Stomach (tissue), 9 donors: ENCODE results near the gene SUSD4. TPM values are rescaled to one million over a fixed set of nuclear protein-coding genes. Genes with fewer than 3 reads are reported as not detected.
"Not testable (repeated sequence)": the region's sequence is repeated elsewhere in the genome, so short reads cannot be mapped to it uniquely, and the experiment has no call there.

Experiments used
- DNase-seq, 2 donors: peaks; one replicate each; pipeline versions ENCODE4 v3.0.0 to v3.0.0-alpha.2; 2013 to 2019
- H3K27ac ChIP-seq, 5 donors: fragments of 200-600 bp in 4 of 5; sonication (generic) in 4 of 5; one replicate each; pipeline ENCODE4 v1.5.1; 2013 to 2019; ENCODE audit warnings: mild to moderate bottlenecking in 1 of 5, moderate library complexity in 1 of 5
- H3K27me3 ChIP-seq, 3 donors: fragments of 200-600 bp; sonication (generic); one replicate each; pipeline ENCODE4 v1.5.1; 2017 to 2019; ENCODE audit warnings: mixed run types in 1 of 3
- H3K36me3 ChIP-seq, 4 donors: fragments of 200-600 bp; sonication (generic); 1 replicate in 3 of 4; 2 replicates in 1 of 4; pipeline ENCODE4 v1.5.1; 2016 to 2019
- H3K4me1 ChIP-seq, 4 donors: fragments of 200-600 bp; sonication (generic); one replicate each; pipeline ENCODE4 v1.5.1; 2016 to 2019
- H3K4me3 ChIP-seq, 4 donors: fragments of 200-600 bp; sonication (generic) in 3 of 4; one replicate each; pipeline ENCODE4 v1.5.1; 2016 to 2019; ENCODE audit warnings: mild to moderate bottlenecking in 1 of 4
- H3K9me3 ChIP-seq, 4 donors: fragments of 200-600 bp; sonication (generic); one replicate each; pipeline ENCODE4 v1.5.1; 2016 to 2019
- EP300 ChIP-seq: sonication (generic); formaldehyde crosslinking; IDR thresholded peaks from one replicate; pipeline ENCODE4 v1.6.1; 2017; ENCODE audit warnings: antibody characterized with exemption
- POLR2A ChIP-seq, 4 donors: fragments of 450-650 bp; IDR thresholded peaks; one replicate each; pipeline ENCODE4 v1.6.1; 2016; ENCODE audit warnings: antibody characterized with exemption in 4 of 4, control low read depth in 2 of 4, mild to moderate bottlenecking in 1 of 4, moderate library complexity in 1 of 4
- POLR2AphosphoS5 ChIP-seq, 3 donors: sonication (generic); formaldehyde crosslinking; IDR thresholded peaks; one replicate each; pipeline ENCODE4 v1.6.1; 2016; ENCODE audit warnings: antibody characterized with exemption in 3 of 3
- WGBS, 5 donors: extraction: QIAGEN DNeasy Blood & Tissue Kit in 3 of 5; methylation state at CpG; one replicate each; pipeline versions ENCODE4 v1.1.5 to v1.1.7; 2013 to 2018; 5-methylcytosine and 5-hydroxymethylcytosine counted together
- intact Hi-C: fragments of 100-400 bp; cut with DNase I; formaldehyde crosslinking; loops from one replicate; pipeline ENCODE4 v1.15.1; 2023; ENCODE audit warnings: low total_unique reads
- polyA plus RNA-seq, 3 donors: library from polyadenylated mRNA; stranded (reverse); fragments of 200-250 nt; gene quantifications; one replicate each; pipeline ENCODE4 v1.2.3, GENCODE V29; 2013
- total RNA-seq, 5 donors: library from RNA; depleted of rRNA; stranded (reverse); fragments of >200 nt; gene quantifications; one replicate each; pipeline versions ENCODE4 v1.1.0 to v1.2.3, GENCODE V29; 2014 to 2016
- TF ChIP-seq, protein P1 (sequence below), 7 experiments: fragments of 450-650 bp in 4 of 7; fragments of 200-600 bp in 3 of 7; sonication (generic) in 3 of 7; IDR thresholded peaks; one replicate each; pipeline ENCODE4 v1.5.1; 2016 to 2019; ENCODE audit warnings: antibody characterized with exemption in 7 of 7, control low read depth in 2 of 7, mild to moderate bottlenecking in 1 of 7
- donor health status: healthy with polysubstance abuse.
- donor health status: Bipolar disorder and iron deficiency.
- donor health status: healthy.

SUSD4 gene
- total and polyA plus RNA-seq, 8 donors: 5.5 to 35.6 (median 8.1) TPM; not detected in 1

DNA sequence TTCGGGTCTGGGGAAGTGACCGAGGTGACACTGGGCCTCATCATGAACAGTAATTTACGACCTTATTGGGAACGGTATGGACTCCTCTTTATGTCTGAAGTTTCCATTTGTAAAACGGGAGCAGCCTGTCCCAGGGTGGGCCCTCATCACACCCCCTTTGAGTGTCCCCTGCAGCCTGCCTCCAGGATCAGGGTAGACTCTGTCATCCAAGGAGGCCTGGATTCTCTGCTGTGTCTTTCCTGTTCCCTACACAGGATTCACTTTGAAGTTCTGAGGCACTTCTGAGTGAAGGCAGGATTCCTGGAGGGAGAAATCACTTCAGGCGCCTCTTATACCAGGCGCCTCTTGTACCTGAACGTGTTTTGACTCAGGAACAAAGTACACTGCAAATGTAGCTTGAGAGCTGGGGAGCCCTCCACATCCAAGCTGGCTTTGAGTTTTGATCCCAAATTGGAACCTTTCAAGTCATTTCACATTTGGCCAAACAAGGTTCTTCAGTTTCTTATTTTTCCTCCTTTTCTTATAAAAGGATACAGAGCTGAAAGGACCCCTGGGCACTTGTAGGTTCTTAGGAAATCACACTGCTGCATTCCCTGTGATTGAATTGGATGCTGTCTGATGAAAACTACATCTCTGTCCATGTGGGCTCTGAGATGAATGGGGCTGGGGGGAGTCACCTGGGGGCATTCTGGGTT lies 106.0 kb downstream of the SUSD4 start:
- Histone ChIP-seq H3K27me3 (no peaks in the 10 kb centered on the region), H3K27ac (no peak overlapping the region), H3K4me1 (peaks cover 0 to 5% (median 0%) of the 10 kb centered on the region in 4 donors), H3K4me3 (no peak overlapping the region), H3K36me3 (no peaks in the 10 kb centered on the region), H3K9me3 (no peaks in the 10 kb centered on the region)
- no peak for TF ChIP-seq EP300
- no peak for TF ChIP-seq POLR2A (IDR thresholded peaks at IDR 0.05)
- no peak for TF ChIP-seq POLR2AphosphoS5 (IDR thresholded peaks at IDR 0.05)
- TF ChIP-seq, protein P1, sequence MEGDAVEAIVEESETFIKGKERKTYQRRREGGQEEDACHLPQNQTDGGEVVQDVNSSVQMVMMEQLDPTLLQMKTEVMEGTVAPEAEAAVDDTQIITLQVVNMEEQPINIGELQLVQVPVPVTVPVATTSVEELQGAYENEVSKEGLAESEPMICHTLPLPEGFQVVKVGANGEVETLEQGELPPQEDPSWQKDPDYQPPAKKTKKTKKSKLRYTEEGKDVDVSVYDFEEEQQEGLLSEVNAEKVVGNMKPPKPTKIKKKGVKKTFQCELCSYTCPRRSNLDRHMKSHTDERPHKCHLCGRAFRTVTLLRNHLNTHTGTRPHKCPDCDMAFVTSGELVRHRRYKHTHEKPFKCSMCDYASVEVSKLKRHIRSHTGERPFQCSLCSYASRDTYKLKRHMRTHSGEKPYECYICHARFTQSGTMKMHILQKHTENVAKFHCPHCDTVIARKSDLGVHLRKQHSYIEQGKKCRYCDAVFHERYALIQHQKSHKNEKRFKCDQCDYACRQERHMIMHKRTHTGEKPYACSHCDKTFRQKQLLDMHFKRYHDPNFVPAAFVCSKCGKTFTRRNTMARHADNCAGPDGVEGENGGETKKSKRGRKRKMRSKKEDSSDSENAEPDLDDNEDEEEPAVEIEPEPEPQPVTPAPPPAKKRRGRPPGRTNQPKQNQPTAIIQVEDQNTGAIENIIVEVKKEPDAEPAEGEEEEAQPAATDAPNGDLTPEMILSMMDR (IDR thresholded peaks at IDR 0.05): no peak
- no peak for DNase-seq
- 87 to 94% (median 88%) methylated on average over 7 to 8 of the region's 8 CpGs for WGBS, 5 donors
- intact Hi-C loops: no loop called here

DNA sequence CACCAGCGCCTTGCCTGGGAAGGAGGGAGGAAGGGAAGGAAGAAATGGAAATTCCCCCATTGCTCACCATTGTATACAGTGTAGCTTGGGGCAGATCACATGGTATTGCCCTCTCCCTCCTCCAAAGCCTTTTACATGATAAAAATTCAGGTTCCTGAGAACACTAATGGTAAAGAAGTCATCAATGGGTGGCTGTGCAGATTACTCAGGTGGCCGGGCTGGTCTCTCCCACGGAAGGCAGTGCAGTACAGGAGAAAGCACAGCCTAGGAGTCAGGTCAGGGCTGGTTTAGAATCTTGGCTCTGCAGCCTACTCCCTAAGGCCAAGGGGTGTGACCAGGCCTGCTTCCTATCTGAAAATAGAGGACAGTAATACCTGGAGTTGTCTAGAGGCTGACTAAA lies 107.9 kb downstream of the SUSD4 start:
- 70 to 90% (median 80%) methylated on average over 3 of the region's 3 CpGs for WGBS, 5 donors
- Histone ChIP-seq H3K4me1 (peaks cover 0 to 5% (median 0%) of the 10 kb centered on the region in 4 donors), H3K4me3 (no peak overlapping the region), H3K27ac (no peak overlapping the region), H3K27me3 (no peaks in the 10 kb centered on the region), H3K9me3 (no peaks in the 10 kb centered on the region), H3K36me3 (no peaks in the 10 kb centered on the region)
- DNase-seq: no peak
- intact Hi-C loops: no loop called here
- TF ChIP-seq POLR2AphosphoS5 (IDR thresholded peaks at IDR 0.05) (no peak), EP300 (no peak), POLR2A (IDR thresholded peaks at IDR 0.05) (no peak)
- TF ChIP-seq, protein P1 (IDR thresholded peaks at IDR 0.05): no peak

DNA sequence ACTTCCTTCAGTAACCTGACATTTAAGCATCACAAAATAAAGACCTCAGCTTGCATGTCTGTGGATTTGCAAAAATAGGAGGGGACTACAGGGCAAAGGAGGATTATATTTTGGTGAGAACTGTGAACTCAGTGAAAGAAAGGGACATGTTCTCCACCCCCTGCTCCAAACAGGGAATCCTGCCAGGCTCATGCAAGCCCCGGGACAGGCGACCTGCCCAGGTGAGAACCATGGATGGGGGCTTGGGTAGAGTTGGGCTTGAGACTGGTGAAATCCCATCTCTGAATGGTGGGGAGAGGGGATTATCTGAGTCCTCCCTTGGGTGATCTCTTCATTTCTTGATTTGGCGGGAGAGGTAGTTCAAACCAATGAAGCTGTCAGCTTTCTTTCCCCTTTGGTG lies 110.1 kb downstream of the SUSD4 start:
- H3K4me1 ChIP-seq: peaks cover 0 to 18% (median 4%) of the 10 kb centered on the region in 4 donors
- 55 to 92% (median 76%) methylated on average over 3 of the region's 3 CpGs for WGBS, 5 donors
- intact Hi-C loops: no loop called here
- no peak for DNase-seq
- no peaks in the 10 kb centered on the region for H3K27me3 ChIP-seq
- TF ChIP-seq POLR2A (IDR thresholded peaks at IDR 0.05) (no peak), POLR2AphosphoS5 (IDR thresholded peaks at IDR 0.05) (no peak), EP300 (no peak)
- TF ChIP-seq, protein P1 (IDR thresholded peaks at IDR 0.05): no peak
- H3K4me3 ChIP-seq: no peak overlapping the region
- no peaks in the 10 kb centered on the region for H3K9me3 ChIP-seq
- no peak overlapping the region for H3K27ac ChIP-seq
- no peaks in the 10 kb centered on the region for H3K36me3 ChIP-seq

DNA sequence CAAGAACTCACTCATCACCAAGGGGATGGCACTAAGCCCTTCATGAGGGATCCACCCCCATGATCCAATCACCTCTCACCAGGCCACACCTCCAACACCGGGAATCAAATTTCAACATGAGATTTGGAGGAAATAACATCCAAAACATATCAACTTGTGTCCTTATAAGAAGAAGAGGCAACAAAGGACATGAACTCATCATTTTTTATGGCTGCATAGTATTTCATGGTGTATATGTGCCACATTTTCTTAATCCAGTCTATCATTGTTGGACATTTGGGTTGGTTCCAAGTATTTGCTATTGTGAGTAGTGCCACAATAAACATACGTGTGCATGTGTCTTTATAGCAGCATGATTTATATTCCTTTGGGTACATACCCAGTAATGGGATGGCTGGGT lies 112.6 kb downstream of the SUSD4 start:
- H3K36me3 ChIP-seq, DNase-seq, intact Hi-C loops, H3K27ac ChIP-seq, H3K27me3 ChIP-seq, H3K4me3 ChIP-seq, H3K9me3 ChIP-seq: not testable (repeated sequence)
- 92 to 97% (median 94%) methylated on average over 2 of the region's 2 CpGs for WGBS, 5 donors
- H3K4me1 ChIP-seq: peaks cover 0 to 14% (median 4%) of the 10 kb centered on the region in 4 donors

DNA sequence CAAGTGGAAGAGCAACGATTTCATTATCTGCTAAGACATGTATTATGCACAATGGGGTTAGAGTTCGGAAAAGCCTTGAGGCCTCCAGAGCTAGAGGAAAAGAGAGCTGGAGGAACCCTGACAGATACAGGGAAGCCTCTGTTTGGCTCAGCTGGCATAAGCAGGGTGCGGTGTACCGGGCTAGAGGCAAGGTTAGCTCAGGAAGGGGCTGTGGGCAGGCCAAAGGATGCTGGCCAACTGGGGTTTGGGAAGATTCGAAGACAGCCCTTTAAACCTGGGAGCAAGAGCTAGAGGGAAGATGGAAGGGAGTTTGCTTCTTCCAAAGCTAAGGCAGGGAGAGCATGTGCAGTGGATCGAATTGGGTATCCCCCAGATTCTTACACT lies 113.4 kb downstream of the SUSD4 start:
- intact Hi-C loops: no loop called here
- 78 to 85% (median 82%) methylated on average over 6 of the region's 6 CpGs for WGBS, 5 donors
- peaks cover 0 to 14% (median 4%) of the 10 kb centered on the region in 4 donors for H3K4me1 ChIP-seq
- no peaks in the 10 kb centered on the region for H3K9me3 ChIP-seq
- H3K36me3 ChIP-seq: no peaks in the 10 kb centered on the region
- no peak overlapping the region for H3K4me3 ChIP-seq
- no peak overlapping the region for H3K27ac ChIP-seq
- TF ChIP-seq POLR2AphosphoS5 (IDR thresholded peaks at IDR 0.05): no peak
- TF ChIP-seq, protein P1 (IDR thresholded peaks at IDR 0.05): no peak
- no peak for TF ChIP-seq EP300
- no peak for TF ChIP-seq POLR2A (IDR thresholded peaks at IDR 0.05)
- DNase-seq: no peak
- no peaks in the 10 kb centered on the region for H3K27me3 ChIP-seq
